DND-41 (cell line): ENCODE data around the gene WFDC5.

ENCODE experiments used
- ATAC-seq: fragments of 200-7000 bp; cut with Tn5 transposase; 3 replicates; pipeline ENCODE4 v1.9.1; 2021; ENCODE audit warnings: low read depth; ENCODE audit not compliant: insufficient read depth
- DNase-seq: peaks from one replicate; pipeline ENCODE4 v3.0.0-alpha.2; 2020
- H2AFZ ChIP-seq: 2 replicates; pipeline ENCODE4 v1.6.0; 2012; ENCODE audit warnings: low read depth, low read length
- H3K27ac ChIP-seq: 2 replicates; pipeline ENCODE4 v1.5.1; 2012; ENCODE audit warnings: low read length, inconsistent platforms
- H3K27me3 ChIP-seq: fragments of 200-600 bp; sonication (generic); 2 replicates; pipeline ENCODE4 v1.6.0; 2012; ENCODE audit warnings: low read length, mild to moderate bottlenecking, inconsistent platforms; ENCODE audit not compliant: insufficient read depth, poor library complexity
- H3K36me3 ChIP-seq: 2 replicates; pipeline ENCODE4 v1.5.1; 2012; ENCODE audit warnings: low read length, inconsistent platforms; ENCODE audit not compliant: insufficient read depth
- H3K4me1 ChIP-seq: 2 replicates; pipeline ENCODE4 v1.5.1; 2012; ENCODE audit warnings: mild to moderate bottlenecking, low read length; ENCODE audit not compliant: insufficient read depth
- H3K4me2 ChIP-seq: 2 replicates; pipeline ENCODE4 v1.6.0; 2012; ENCODE audit warnings: mild to moderate bottlenecking, moderate library complexity, low read length, inconsistent platforms; ENCODE audit not compliant: insufficient read depth
- H3K4me3 ChIP-seq, 2 experiments: fragments of 200-600 bp in 1 of 2; shearing (Covaris generic) in 1 of 2; 2 replicates each; pipeline ENCODE4 v1.5.1; 2012 to 2016; ENCODE audit warnings: inconsistent platforms in 2 of 2, low read length in 2 of 2, mild to moderate bottlenecking in 2 of 2, low read depth in 1 of 2, moderate library complexity in 1 of 2
- H3K79me2 ChIP-seq: 2 replicates; pipeline ENCODE4 v1.6.0; 2012; ENCODE audit warnings: low read length, inconsistent platforms; ENCODE audit not compliant: insufficient read depth
- H3K9ac ChIP-seq: 2 replicates; pipeline ENCODE4 v1.6.0; 2012; ENCODE audit warnings: low read depth, mild to moderate bottlenecking, inconsistent platforms, low read length, moderate library complexity
- H3K9me3 ChIP-seq: 2 replicates; pipeline ENCODE4 v1.5.1; 2012; ENCODE audit warnings: low read length, moderate library complexity, mild to moderate bottlenecking, inconsistent platforms; ENCODE audit not compliant: insufficient read depth, severe bottlenecking
- H4K20me1 ChIP-seq: 2 replicates; pipeline ENCODE4 v1.6.0; 2012; ENCODE audit warnings: low read length; ENCODE audit not compliant: insufficient read depth
- EZH2 ChIP-seq: IDR thresholded peaks from 3 replicates; pipeline ENCODE4 v1.6.1; 2012; ENCODE audit warnings: borderline replicate concordance, low read depth, mild to moderate bottlenecking, moderate library complexity, low read length, inconsistent platforms; ENCODE audit not compliant: severe bottlenecking
- TF ChIP-seq, protein P1 (sequence below): IDR thresholded peaks from 2 replicates; pipeline ENCODE4 v1.5.1; 2012; ENCODE audit warnings: borderline replicate concordance, low read length, moderate library complexity, mild to moderate bottlenecking; ENCODE audit not compliant: poor library complexity, severe bottlenecking; ENCODE audit errors: extremely low read depth

WFDC5 gene

DNA sequence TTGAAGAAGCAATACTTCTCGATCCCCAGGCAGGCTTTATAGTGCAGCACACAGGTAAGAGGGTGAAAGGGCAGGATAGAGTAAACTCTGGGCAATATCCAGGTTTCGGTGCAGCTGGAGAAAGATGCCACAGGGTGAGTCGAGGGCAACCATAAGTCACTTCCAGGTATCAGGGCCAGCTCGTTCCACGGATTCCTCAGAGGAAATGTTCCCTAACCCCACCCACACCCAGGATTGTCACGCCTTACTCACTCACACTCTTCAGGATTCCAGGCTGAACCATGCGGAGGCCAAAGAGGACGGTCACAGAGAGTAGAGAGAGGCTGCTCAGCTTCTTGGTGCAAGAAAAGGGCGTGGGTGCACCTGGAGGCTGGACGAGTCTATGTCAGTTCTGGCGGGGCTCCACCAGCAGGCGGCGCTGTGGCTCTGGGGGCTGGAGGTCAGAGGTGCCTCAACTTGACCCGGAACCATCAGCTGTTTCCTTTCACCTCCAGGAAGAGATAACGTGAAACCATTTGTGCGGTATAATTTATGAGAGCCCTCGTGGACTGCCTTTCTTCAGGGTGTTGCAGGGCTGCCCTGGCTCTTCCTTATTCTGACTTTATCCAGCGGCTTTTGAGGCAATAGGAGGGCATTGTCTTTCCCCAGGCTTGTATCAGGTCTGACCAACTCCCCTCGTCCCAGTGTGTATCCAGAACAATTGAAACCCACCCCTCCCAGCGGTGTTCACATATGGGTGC is 23.8 kb upstream of the WFDC5 start:
- no peak overlapping the region for H3K27ac ChIP-seq
- ATAC-seq (peak; percentile 71), DNase-seq (peak; percentile 64)
- no peak overlapping the region for H3K9ac ChIP-seq
- H3K36me3 ChIP-seq, result no peaks in the 10 kb centered on the region
- H3K4me1 ChIP-seq, result no peaks in the 10 kb centered on the region
- no peaks in the 10 kb centered on the region for H4K20me1 ChIP-seq
- no peak overlapping the region for H3K4me2 ChIP-seq
- H3K79me2 ChIP-seq, result no peaks in the 10 kb centered on the region
- TF ChIP-seq, protein P1, sequence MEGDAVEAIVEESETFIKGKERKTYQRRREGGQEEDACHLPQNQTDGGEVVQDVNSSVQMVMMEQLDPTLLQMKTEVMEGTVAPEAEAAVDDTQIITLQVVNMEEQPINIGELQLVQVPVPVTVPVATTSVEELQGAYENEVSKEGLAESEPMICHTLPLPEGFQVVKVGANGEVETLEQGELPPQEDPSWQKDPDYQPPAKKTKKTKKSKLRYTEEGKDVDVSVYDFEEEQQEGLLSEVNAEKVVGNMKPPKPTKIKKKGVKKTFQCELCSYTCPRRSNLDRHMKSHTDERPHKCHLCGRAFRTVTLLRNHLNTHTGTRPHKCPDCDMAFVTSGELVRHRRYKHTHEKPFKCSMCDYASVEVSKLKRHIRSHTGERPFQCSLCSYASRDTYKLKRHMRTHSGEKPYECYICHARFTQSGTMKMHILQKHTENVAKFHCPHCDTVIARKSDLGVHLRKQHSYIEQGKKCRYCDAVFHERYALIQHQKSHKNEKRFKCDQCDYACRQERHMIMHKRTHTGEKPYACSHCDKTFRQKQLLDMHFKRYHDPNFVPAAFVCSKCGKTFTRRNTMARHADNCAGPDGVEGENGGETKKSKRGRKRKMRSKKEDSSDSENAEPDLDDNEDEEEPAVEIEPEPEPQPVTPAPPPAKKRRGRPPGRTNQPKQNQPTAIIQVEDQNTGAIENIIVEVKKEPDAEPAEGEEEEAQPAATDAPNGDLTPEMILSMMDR, result peak; percentile 87
- no peak for TF ChIP-seq EZH2
- H3K4me3 ChIP-seq, result no peak overlapping the region
- no peaks in the 10 kb centered on the region for H3K9me3 ChIP-seq
- no peak overlapping the region for H2AFZ ChIP-seq
- H3K27me3 ChIP-seq, result peaks cover 16% of the 10 kb centered on the region

DNA sequence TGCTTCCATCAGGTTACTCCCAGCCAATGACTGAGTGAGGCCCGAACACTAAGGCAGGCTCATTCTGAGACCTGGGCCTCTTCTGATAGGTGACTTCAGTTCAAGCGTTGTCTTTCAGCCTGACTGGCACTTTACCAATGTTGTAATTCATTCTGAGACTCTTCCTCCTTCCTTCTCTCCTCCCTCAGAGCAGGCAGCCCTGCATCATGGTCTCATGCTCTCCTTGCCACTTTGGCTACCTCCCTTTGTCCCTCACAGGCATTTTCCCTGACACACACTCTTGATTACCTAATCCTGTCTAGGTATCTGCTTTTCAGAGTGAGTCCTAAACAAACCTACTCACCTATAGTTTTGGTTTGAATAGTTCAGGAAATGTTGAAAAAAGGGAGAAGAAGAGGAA is 21.9 kb upstream of the WFDC5 start:
- Histone ChIP-seq H3K4me1 (no peaks in the 10 kb centered on the region), H3K27me3 (peaks cover 12% of the 10 kb centered on the region), H3K4me2 (no peak overlapping the region), H2AFZ (no peak overlapping the region), H3K27ac (no peak overlapping the region), H3K9me3 (no peaks in the 10 kb centered on the region), H3K36me3 (no peaks in the 10 kb centered on the region), H3K9ac (no peak overlapping the region), H3K79me2 (no peaks in the 10 kb centered on the region), H3K4me3 (no peak overlapping the region), H4K20me1 (no peaks in the 10 kb centered on the region)
- no peak for ATAC-seq
- DNase-seq, result no peak
- TF ChIP-seq, protein P1, result no peak
- TF ChIP-seq EZH2, result no peak

DNA sequence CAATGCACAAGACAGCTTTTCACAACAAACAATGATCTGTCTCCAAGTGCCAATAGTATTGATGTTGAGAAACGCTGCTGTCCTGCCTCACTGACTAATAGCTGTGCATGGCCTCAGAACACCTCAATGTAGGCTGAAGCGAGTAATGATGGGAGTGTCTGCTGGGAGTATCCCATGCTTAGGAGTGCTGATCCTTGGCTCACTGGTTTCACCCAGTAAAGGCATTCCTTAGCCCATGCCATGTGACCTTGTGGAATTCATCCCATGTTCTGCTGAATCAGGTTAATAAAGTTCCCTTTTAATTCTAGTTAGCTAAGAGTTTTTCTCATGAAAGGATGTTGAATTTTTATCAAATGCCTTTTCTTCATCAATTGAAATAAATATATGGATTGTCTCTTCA is 13.1 kb upstream of the WFDC5 start:
- no peaks in the 10 kb centered on the region for H4K20me1 ChIP-seq
- H3K9me3 ChIP-seq, result no peaks in the 10 kb centered on the region
- DNase-seq, result no peak
- no peak overlapping the region for H3K9ac ChIP-seq
- H3K4me3 ChIP-seq, result no peak overlapping the region
- no peaks in the 10 kb centered on the region for H3K4me1 ChIP-seq
- peaks cover 20% of the 10 kb centered on the region for H3K27me3 ChIP-seq
- H3K79me2 ChIP-seq, result no peaks in the 10 kb centered on the region
- H2AFZ ChIP-seq, result no peak overlapping the region
- no peak overlapping the region for H3K4me2 ChIP-seq
- no peaks in the 10 kb centered on the region for H3K36me3 ChIP-seq
- TF ChIP-seq, protein P1, result no peak
- no peak for TF ChIP-seq EZH2
- no peak overlapping the region for H3K27ac ChIP-seq
- ATAC-seq, result no peak

DNA sequence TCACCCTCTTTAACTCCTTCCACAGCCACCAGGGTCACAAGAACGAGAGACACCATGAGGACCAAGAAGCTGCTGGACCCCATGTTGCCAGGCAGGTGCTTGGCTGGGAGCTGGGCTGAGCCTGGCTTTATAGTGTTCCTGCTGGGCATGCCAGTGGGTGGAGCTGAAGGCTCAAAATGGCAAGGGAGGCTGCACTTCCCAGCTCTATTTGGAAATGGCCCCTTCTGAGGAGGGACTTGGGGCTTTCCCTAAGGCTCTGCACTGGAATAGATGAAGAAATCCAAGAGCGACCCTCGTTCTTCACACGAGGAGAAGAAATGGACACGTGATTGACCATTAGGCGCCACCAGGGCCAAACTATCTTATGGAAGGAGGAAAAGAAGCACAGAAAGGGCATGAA is 9.4 kb upstream of the WFDC5 start, which contains the start of gene WFDC12:
WFDC12 (minus strand) TSS at position 101 of the 400 bp plus-strand sequence; CDS start at position 83, 18 bp downstream.
- Histone ChIP-seq H3K9me3 (no peaks in the 10 kb centered on the region), H3K9ac (no peak within 1 kb of the TSS)
- DNase-seq, result no peak

More for the DNA sequence above, 9.4 kb upstream of the WFDC5 start, which contains the start of gene WFDC12:
- Histone ChIP-seq H3K36me3 (no peaks in the 10 kb centered on the region), H3K27me3 (peaks cover 24% of the 10 kb centered on the region), H2AFZ (no peak within 1 kb of the TSS), H3K79me2 (no peaks in the 10 kb centered on the region), H3K4me1 (no peaks in the 10 kb centered on the region), H3K4me2 (no peak within 1 kb of the TSS), H4K20me1 (no peaks in the 10 kb centered on the region), H3K4me3 (no peak within 1 kb of the TSS), H3K27ac (no peak within 1 kb of the TSS)
- TF ChIP-seq, protein P1, result no peak
- TF ChIP-seq EZH2, result no peak
- ATAC-seq, result no peak
